K562 (cell line): ENCODE results near the gene SEC63. TPM values are rescaled to one million over a fixed set of nuclear protein-coding genes. Genes with fewer than 3 reads are reported as not detected.

Experiments
- ATAC-seq: fragments of 200-7000 bp; cut with Tn5 transposase; 3 replicates; pipeline ENCODE4 v1.9.1; 2020; ENCODE audit warnings: moderate library complexity
- BruUV-seq: library from RNA; stranded (reverse); fragments of 400-500 nt; replicated peaks from 2 replicates; lab custom pipeline; 2021; lab: Mats Ljungman, UMichigan
- CTCF ChIA-PET: fragments of 300-600 bp; formaldehyde crosslinking; extraction: SDS; loops from one replicate; lab custom pipeline; 2021; ENCODE audit warnings: low intra/inter-chr PET ratio; lab: Yijun Ruan, JAX
- POLR2A ChIA-PET: fragments of 300-600, 350-650 bp; sonication (Branson Sonifier 250); formaldehyde crosslinking; extraction: SDS; loops from one replicate; lab custom pipeline; 2021; ENCODE audit warnings: antibody characterized with exemption, inconsistent platforms; lab: Yijun Ruan, JAX
- DNase-seq, 4 experiments: peaks; one replicate each; pipeline versions ENCODE4 v3.0.0 to v3.0.0-alpha.2; 2011 to 2018; ENCODE audit warnings: low spot score in 3 of 4, mixed read lengths in 3 of 4; ENCODE audit errors: extremely low read depth in 1 of 4
- FAIRE-seq: peaks from 2 replicates; lab custom pipeline; 2011; peaks lifted over from hg19 to GRCh38; lab: Jason Lieb, UNC
- H2AFZ ChIP-seq: 2 replicates; pipeline ENCODE4 v1.6.0; 2011; ENCODE audit warnings: low read depth, low read length, control low read depth, inconsistent platforms
- H3K27ac ChIP-seq: fragments of 200-600 bp; 3 replicates; pipeline ENCODE4 v1.8.0; 2011; ENCODE audit warnings: low read depth, mild to moderate bottlenecking, control low read depth, inconsistent platforms, low read length, moderate library complexity, mixed read lengths; ENCODE audit errors: extremely low read depth
- H3K27me3 ChIP-seq, 2 experiments: fragments of 300-600 bp in 1 of 2; 2 replicates in 1 of 2; 3 replicates in 1 of 2; pipeline versions ENCODE4 v1.6.0 to v1.8.0; 2011; ENCODE audit warnings: inconsistent platforms in 2 of 2, low read length in 2 of 2, mild to moderate bottlenecking in 1 of 2, mixed read lengths in 1 of 2, moderate library complexity in 1 of 2; ENCODE audit not compliant: control insufficient read depth in 2 of 2, insufficient read depth in 2 of 2
- H3K36me3 ChIP-seq: fragments of 300-600 bp; 3 replicates; pipeline ENCODE4 v1.8.0; 2011; ENCODE audit warnings: mild to moderate bottlenecking, low read length, inconsistent platforms; ENCODE audit not compliant: control insufficient read depth, insufficient read depth
- H3K4me1 ChIP-seq, 2 experiments: fragments of 200-600 bp in 1 of 2; replicated peaks in 1 of 2; 2 replicates in 1 of 2; 3 replicates in 1 of 2; pipeline versions ENCODE4 v1.5.1 to v1.8.0; 2011; ENCODE audit warnings: inconsistent platforms in 2 of 2, low read length in 2 of 2, mild to moderate bottlenecking in 1 of 2, mixed read lengths in 1 of 2, moderate library complexity in 1 of 2; ENCODE audit not compliant: control insufficient read depth in 2 of 2, insufficient read depth in 2 of 2
- H3K4me2 ChIP-seq: 2 replicates; pipeline ENCODE4 v1.6.1; 2011; ENCODE audit warnings: low read length, control low read depth, inconsistent platforms, mixed read lengths; ENCODE audit not compliant: insufficient read depth
- H3K4me3 ChIP-seq: fragments of 200-600 bp; sonication (generic), shearing (Covaris generic); 2 replicates; pipeline ENCODE4 v1.5.1; 2016; ENCODE audit warnings: control low read depth, inconsistent platforms
- H3K79me2 ChIP-seq: fragments of 200-600 bp; 3 replicates; pipeline ENCODE4 v1.8.0; 2011; ENCODE audit warnings: low read length, inconsistent platforms; ENCODE audit not compliant: control insufficient read depth, insufficient read depth
- H3K9ac ChIP-seq, 2 experiments: 2 replicates each; pipeline versions ENCODE4 v1.6.0 to v1.6.1; 2011; ENCODE audit warnings: low read depth in 2 of 2, low read length in 2 of 2, control low read depth in 1 of 2, inconsistent platforms in 1 of 2, mild to moderate bottlenecking in 1 of 2, mixed read lengths in 1 of 2; ENCODE audit not compliant: insufficient read depth in 1 of 2
- H3K9me1 ChIP-seq: one replicate; pipeline ENCODE4 v1.6.0; 2011; ENCODE audit warnings: inconsistent platforms, mild to moderate bottlenecking, low read length, moderate library complexity; ENCODE audit not compliant: control insufficient read depth, insufficient read depth
- H3K9me3 ChIP-seq: replicated peaks from 2 replicates; pipeline ENCODE4 v1.5.1; 2011; ENCODE audit warnings: low read depth, low read length, inconsistent platforms; ENCODE audit not compliant: control insufficient read depth, insufficient read depth
- H4K20me1 ChIP-seq: replicated peaks from 2 replicates; pipeline ENCODE4 v1.6.1; 2011; ENCODE audit warnings: low read length, inconsistent platforms, mixed read lengths; ENCODE audit not compliant: control insufficient read depth, insufficient read depth
- CEBPB ChIP-seq: fragments of 450-650 bp; IDR thresholded peaks from 2 replicates; pipeline ENCODE4 v1.6.1; 2016; ENCODE audit warnings: missing genetic modification characterization, missing compliant biosample characterization
- RREB1 ChIP-seq: fragments of 250-450 bp; sonication (Bioruptor Pico); IDR thresholded peaks from 2 replicates; pipeline ENCODE4 v1.4.0; 2020
- STAG1 ChIP-seq: sonication (generic); formaldehyde crosslinking; IDR thresholded peaks from 2 replicates; pipeline ENCODE4 v1.5.0; 2020; ENCODE audit warnings: missing genetic modification reagents, borderline replicate concordance
- SUPT5H ChIP-seq: fragments of 450-650 bp; IDR thresholded peaks from 2 replicates; pipeline ENCODE4 v1.6.1; 2016
- ZBTB2 ChIP-seq: fragments of 450-650 bp; IDR thresholded peaks from 2 replicates; pipeline ENCODE4 v1.6.1; 2016; ENCODE audit warnings: antibody characterized with exemption
- ZMIZ1 ChIP-seq, 2 experiments: fragments of 150-350 bp in 1 of 2; IDR thresholded peaks; 2 replicates each; pipeline ENCODE4 v1.6.1; 2012 to 2016; ENCODE audit warnings: low read depth in 2 of 2, low read length in 2 of 2, mild to moderate bottlenecking in 1 of 2, moderate library complexity in 1 of 2
- in situ Hi-C: fragments of 300-500 bp; cut with MboI; formaldehyde crosslinking; loops from 4 replicates; pipeline ENCODE4 v1.15.0; 2018; ENCODE audit warnings: inconsistent platforms, mixed read lengths
- intact Hi-C: fragments of 100-400 bp; cut with micrococcal nuclease; formaldehyde crosslinking; loops from 2 replicates; pipeline ENCODE4 v1.14.2; 2022
- polyA plus RNA-seq, 8 experiments: library from polyadenylated mRNA; depleted of rRNA in 4 of 8; stranded (reverse) in 5 of 8; unstranded in 3 of 8; fragments of >200 nt; fragmentation: Nextera tagmentation in 2 of 8; fragmentation: Illumina TruSeq in 1 of 8; extraction: Ambion mirVana in 2 of 8; extraction: Trizol in 1 of 8; gene quantifications; 2 replicates each; pipeline versions ENCODE4 v1.2.1 to v1.2.3, GENCODE V29; 2011 to 2014; ENCODE audit warnings: inconsistent platforms in 1 of 8, missing spikeins in 1 of 8
- total RNA-seq, 7 experiments: library from RNA; depleted of rRNA in 6 of 7; stranded (reverse); fragments of >200 nt in 6 of 7; fragmentation: Illumina TruSeq in 2 of 7; extraction: Trizol in 2 of 7; gene quantifications; 2 replicates each; pipeline versions ENCODE4 v1.2.1 to v1.2.3, GENCODE V29; 2011 to 2021; ENCODE audit warnings: low replicate concordance in 1 of 7
- TF ChIP-seq, protein P1 (sequence below), 2 experiments: IDR thresholded peaks; 2 replicates each; pipeline ENCODE4 v1.6.1; 2011; ENCODE audit warnings: borderline replicate concordance in 1 of 2, control low read depth in 1 of 2, low read depth in 1 of 2, low read length in 1 of 2, mild to moderate bottlenecking in 1 of 2, mixed read lengths in 1 of 2, moderate library complexity in 1 of 2; ENCODE audit not compliant: insufficient read depth in 1 of 2, insufficient read length in 1 of 2, poor library complexity in 1 of 2, severe bottlenecking in 1 of 2; ENCODE audit errors: extremely low read depth in 1 of 2
- TF ChIP-seq, protein P2 (sequence below): fragments of 450-650 bp; formaldehyde crosslinking; IDR thresholded peaks from 2 replicates; pipeline ENCODE4 v1.4.0; 2020; ENCODE audit warnings: mild to moderate bottlenecking, moderate library complexity

Gene SEC63
- total and polyA plus RNA-seq, 9 of the 15 experiments (the other 6 are each of a cell fraction or from before 2014, with no cell fraction given) = 13.8 to 74.6 (median 28.4) TPM

GRCh38 chr6:107999341-107999740 lies 41.3 kb upstream of the SEC63 start:
- ATAC-seq (no peak), DNase-seq (no peak), FAIRE-seq (no peak)
- H3K79me2 ChIP-seq = no peaks in the 10 kb centered on the region
- H3K27me3 ChIP-seq = no peaks in the 10 kb centered on the region
- H4K20me1 ChIP-seq = no peaks in the 10 kb centered on the region
- H3K4me1 ChIP-seq = no peaks in the 10 kb centered on the region; a peak in 1 of 5 replicates
- no peaks in the 10 kb centered on the region for H3K9me3 ChIP-seq
- H3K4me3 ChIP-seq = no peak overlapping the region
- ChIA-PET POLR2A (no interaction called here), CTCF (no interaction called here)
- no peak overlapping the region for H2AFZ ChIP-seq
- in situ Hi-C loops (loop anchor here (5.0 kb wide), 1 partner anchor 48 kb away; no protein-coding TSS in a partner anchor), intact Hi-C loops (no loop called here)
- H3K4me2 ChIP-seq = no peak overlapping the region
- no peak overlapping the region for H3K9ac ChIP-seq
- H3K9me1 ChIP-seq = no peaks in the 10 kb centered on the region
- H3K36me3 ChIP-seq = no peaks in the 10 kb centered on the region
- no TSS peak for BruUV-seq
- H3K27ac ChIP-seq = no peak overlapping the region
- TF ChIP-seq ZMIZ1 (IDR thresholded peaks at IDR 0.05; ENCODE audit: low read depth in 2 of 2, low read length in 2 of 2) (no peak), CEBPB (tag) (no peak), SUPT5H (no peak), ZBTB2 (no peak), RREB1 (CRISPR knock-in tag) (no peak), STAG1 (no peak)
- TF ChIP-seq, protein P1, sequence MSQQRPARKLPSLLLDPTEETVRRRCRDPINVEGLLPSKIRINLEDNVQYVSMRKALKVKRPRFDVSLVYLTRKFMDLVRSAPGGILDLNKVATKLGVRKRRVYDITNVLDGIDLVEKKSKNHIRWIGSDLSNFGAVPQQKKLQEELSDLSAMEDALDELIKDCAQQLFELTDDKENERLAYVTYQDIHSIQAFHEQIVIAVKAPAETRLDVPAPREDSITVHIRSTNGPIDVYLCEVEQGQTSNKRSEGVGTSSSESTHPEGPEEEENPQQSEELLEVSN (IDR thresholded peaks at IDR 0.05; ENCODE audit: borderline replicate concordance in 1 of 2, extremely low read depth in 1 of 2, insufficient read depth in 1 of 2, insufficient read length in 1 of 2, low read depth in 1 of 2, low read length in 1 of 2, poor library complexity in 1 of 2, severe bottlenecking in 1 of 2) = no peak
- TF ChIP-seq, protein P2, sequence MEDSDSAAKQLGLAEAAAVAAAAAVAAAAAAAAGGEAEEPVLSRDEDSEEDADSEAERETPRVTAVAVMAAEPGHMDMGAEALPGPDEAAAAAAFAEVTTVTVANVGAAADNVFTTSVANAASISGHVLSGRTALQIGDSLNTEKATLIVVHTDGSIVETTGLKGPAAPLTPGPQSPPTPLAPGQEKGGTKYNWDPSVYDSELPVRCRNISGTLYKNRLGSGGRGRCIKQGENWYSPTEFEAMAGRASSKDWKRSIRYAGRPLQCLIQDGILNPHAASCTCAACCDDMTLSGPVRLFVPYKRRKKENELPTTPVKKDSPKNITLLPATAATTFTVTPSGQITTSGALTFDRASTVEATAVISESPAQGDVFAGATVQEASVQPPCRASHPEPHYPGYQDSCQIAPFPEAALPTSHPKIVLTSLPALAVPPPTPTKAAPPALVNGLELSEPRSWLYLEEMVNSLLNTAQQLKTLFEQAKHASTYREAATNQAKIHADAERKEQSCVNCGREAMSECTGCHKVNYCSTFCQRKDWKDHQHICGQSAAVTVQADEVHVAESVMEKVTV (CRISPR knock-in tag) = no peak
